GM23338 (cell line): ENCODE results near the gene SARDH. TPM values are rescaled to one million over a fixed set of nuclear protein-coding genes. Genes with fewer than 3 reads are reported as not detected.

Experiments used
- ATAC-seq: fragments of 200-7000 bp; cut with Tn5 transposase; 3 replicates; pipeline ENCODE4 v1.9.1; 2020
- DNase-seq: peaks from one replicate; pipeline ENCODE4 v3.0.0-alpha.2; 2015; ENCODE audit warnings: low spot score
- H2AFZ ChIP-seq: fragments of 200-600 bp; sonication (generic); 2 replicates; pipeline ENCODE4 v1.8.0; 2016; ENCODE audit warnings: antibody characterized with exemption, mild to moderate bottlenecking, moderate library complexity
- H3F3A ChIP-seq: fragments of 200-600 bp; sonication (generic); replicated peaks from 2 replicates; pipeline ENCODE4 v1.8.0; 2017; ENCODE audit warnings: antibody characterized with exemption, mixed run types, low read depth
- H3K27ac ChIP-seq: fragments of 200-600 bp; sonication (generic); 2 replicates; pipeline ENCODE4 v1.6.1; 2016; ENCODE audit warnings: low read depth
- H3K27me3 ChIP-seq: fragments of 200-600 bp; sonication (generic); 2 replicates; pipeline ENCODE4 v1.8.0; 2016; ENCODE audit warnings: mild to moderate bottlenecking, mixed run types, moderate library complexity; ENCODE audit not compliant: insufficient read depth
- H3K36me3 ChIP-seq: fragments of 200-600 bp; sonication (generic); 2 replicates; pipeline ENCODE4 v1.8.0; 2016; ENCODE audit warnings: mild to moderate bottlenecking; ENCODE audit not compliant: insufficient read depth
- H3K4me1 ChIP-seq: fragments of 200-600 bp; sonication (generic); 2 replicates; pipeline ENCODE4 v1.8.0; 2016; ENCODE audit warnings: mild to moderate bottlenecking, moderate library complexity; ENCODE audit not compliant: insufficient read depth
- H3K4me2 ChIP-seq: fragments of 200-600 bp; sonication (generic); 2 replicates; pipeline ENCODE4 v1.7.1; 2017; ENCODE audit warnings: mixed run types
- H3K4me3 ChIP-seq: fragments of 200-600 bp; sonication (generic); 2 replicates; pipeline ENCODE4 v1.6.1; 2016; ENCODE audit warnings: mixed run types
- H3K79me2 ChIP-seq: fragments of 200-600 bp; sonication (generic); replicated peaks from 2 replicates; pipeline ENCODE4 v1.8.0; 2017; ENCODE audit warnings: mild to moderate bottlenecking; ENCODE audit not compliant: insufficient read depth
- H3K9me2 ChIP-seq: fragments of 200-600 bp; sonication (generic); 2 replicates; pipeline ENCODE4 v1.8.0; 2017; ENCODE audit not compliant: insufficient read depth
- H4K20me1 ChIP-seq: fragments of 200-600 bp; sonication (generic); replicated peaks from 2 replicates; pipeline ENCODE4 v1.8.0; 2017; ENCODE audit warnings: mild to moderate bottlenecking; ENCODE audit not compliant: insufficient read depth
- H3K27ac Mint-ChIP-seq: 2 replicates; pipeline ENCODE4 v1.8.0; 2020; ENCODE audit warnings: inconsistent platforms, mild to moderate bottlenecking, moderate library complexity, mixed read lengths
- H3K27me3 Mint-ChIP-seq: 3 replicates; pipeline ENCODE4 v1.8.0; 2022; ENCODE audit warnings: low read depth, mild to moderate bottlenecking, moderate library complexity, mixed read lengths, inconsistent platforms; ENCODE audit not compliant: insufficient read depth, poor library complexity
- H3K36me3 Mint-ChIP-seq: 3 replicates; pipeline ENCODE4 v1.8.0; 2021; ENCODE audit warnings: low read depth, mild to moderate bottlenecking, inconsistent platforms, moderate library complexity, mixed read lengths
- H3K4me1 Mint-ChIP-seq: 3 replicates; pipeline ENCODE4 v1.8.0; 2020; ENCODE audit warnings: mild to moderate bottlenecking, inconsistent platforms, mixed read lengths
- H3K4me3 Mint-ChIP-seq: 3 replicates; pipeline ENCODE4 v1.8.0; 2021; ENCODE audit warnings: moderate library complexity, mild to moderate bottlenecking, inconsistent platforms, mixed read lengths
- H3K9me3 Mint-ChIP-seq: 3 replicates; pipeline ENCODE4 v1.8.0; 2020; ENCODE audit warnings: moderate library complexity, mild to moderate bottlenecking, inconsistent platforms, mixed read lengths
- CREB1 ChIP-seq: fragments of 250-450 bp; sonication (Bioruptor Pico); IDR thresholded peaks from 2 replicates; pipeline ENCODE4 v1.5.0; 2020; ENCODE audit warnings: low read depth, mild to moderate bottlenecking, moderate library complexity
- EZH2 ChIP-seq: fragments of 200-600 bp; sonication (generic); IDR thresholded peaks from one replicate; pipeline ENCODE4 v1.8.0; 2017; ENCODE audit warnings: antibody characterized with exemption, mild to moderate bottlenecking, low read depth; ENCODE audit not compliant: unreplicated experiment
- EZH2phosphoT487 ChIP-seq: fragments of 200-600 bp; sonication (generic); IDR thresholded peaks from one replicate; pipeline ENCODE4 v1.8.1; 2018; ENCODE audit warnings: antibody characterized with exemption; ENCODE audit not compliant: unreplicated experiment
- JUNB ChIP-seq: IDR thresholded peaks from one replicate; pipeline ENCODE4 v1.6.1; 2016; ENCODE audit warnings: antibody characterized with exemption; ENCODE audit not compliant: unreplicated experiment
- NANOG ChIP-seq: IDR thresholded peaks from 2 replicates; pipeline ENCODE4 v1.6.1; 2016; ENCODE audit warnings: antibody characterized with exemption, borderline replicate concordance
- POLR2AphosphoS5 ChIP-seq: IDR thresholded peaks from 2 replicates; pipeline ENCODE4 v1.6.1; 2016; ENCODE audit warnings: antibody characterized with exemption, low read depth
- STAT1 ChIP-seq: IDR thresholded peaks from one replicate; pipeline ENCODE4 v1.6.1; 2016; ENCODE audit warnings: antibody characterized with exemption; ENCODE audit not compliant: unreplicated experiment
- ZNF114 ChIP-seq: fragments of 250-450 bp; sonication (Bioruptor Pico); IDR thresholded peaks from 2 replicates; pipeline ENCODE4 v1.5.0; 2020; ENCODE audit warnings: mild to moderate bottlenecking, moderate library complexity
- ZNF331 ChIP-seq: fragments of 250-450 bp; sonication (Bioruptor Pico); IDR thresholded peaks from 2 replicates; pipeline ENCODE4 v1.5.0; 2020; ENCODE audit warnings: low read depth, mild to moderate bottlenecking, moderate library complexity
- polyA plus RNA-seq: library from polyadenylated mRNA; unstranded; fragments of >200 nt; fragmentation: Nextera tagmentation; extraction: Ambion mirVana; gene quantifications from 2 replicates; pipeline ENCODE4 v1.2.1, GENCODE V29; 2016
- total RNA-seq: library from RNA; depleted of rRNA; stranded (reverse); fragments of >200 nt; shearing (Covaris generic); gene quantifications from 2 replicates; pipeline ENCODE4 v1.2.3, GENCODE V29; 2014
- TF ChIP-seq, protein P1 (sequence below), 2 experiments: fragments of 200-600 bp in 1 of 2; sonication (generic) in 1 of 2; conservative IDR thresholded peaks; 2 replicates each; pipeline versions ENCODE4 v1.5.1 to v1.6.1; 2016 to 2017; ENCODE audit warnings: antibody characterized with exemption in 2 of 2, low read depth in 2 of 2, mild to moderate bottlenecking in 2 of 2, moderate library complexity in 1 of 2
- TF ChIP-seq, protein P2 (sequence below): fragments of 250-450 bp; sonication (Bioruptor Pico); IDR thresholded peaks from 2 replicates; pipeline ENCODE4 v1.5.0; 2020; ENCODE audit warnings: mild to moderate bottlenecking, moderate library complexity
- TF ChIP-seq, protein P3 (sequence below): IDR thresholded peaks from 2 replicates; pipeline ENCODE4 v1.6.1; 2016; ENCODE audit warnings: antibody characterized with exemption
- TF ChIP-seq, protein P4 (sequence below): IDR thresholded peaks from one replicate; pipeline ENCODE4 v1.6.1; 2018; ENCODE audit warnings: antibody characterized with exemption; ENCODE audit not compliant: unreplicated experiment

The SARDH gene
- total and polyA plus RNA-seq, 2 experiments from 2014 or later, result 2.8 to 10.4 TPM

DNA sequence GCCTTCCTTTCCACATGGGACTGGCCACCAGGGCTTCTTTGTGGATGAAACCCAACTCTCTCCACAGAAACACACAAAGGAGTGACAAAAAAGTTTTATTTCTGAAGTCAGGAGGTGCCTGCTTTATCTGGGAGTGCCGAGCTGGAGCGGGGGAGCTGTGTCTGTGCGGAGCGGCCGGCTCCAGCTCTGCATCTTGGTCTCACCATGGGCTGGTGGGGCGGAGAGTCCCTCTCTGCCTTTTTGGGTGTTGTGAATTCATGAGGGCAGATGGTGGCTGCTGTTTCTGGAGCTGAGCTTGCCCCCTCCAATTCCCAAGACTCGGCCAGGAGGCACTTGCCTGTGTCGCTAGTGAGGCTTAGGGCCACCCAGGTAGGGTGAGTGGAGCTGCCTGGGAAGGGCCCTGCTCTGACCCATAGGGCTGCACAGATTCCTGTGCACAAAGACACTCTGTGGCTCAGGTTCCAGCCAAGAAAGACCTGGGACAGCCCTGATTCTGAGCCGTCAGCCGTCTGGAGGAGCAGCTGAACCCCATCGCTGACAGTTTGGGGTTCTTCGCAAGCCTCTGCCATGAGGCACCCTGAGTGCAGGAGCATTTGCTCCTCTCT is 100.6 kb downstream of the SARDH start:
- H4K20me1 ChIP-seq, result no peaks in the 10 kb centered on the region
- TF ChIP-seq, protein P1, sequence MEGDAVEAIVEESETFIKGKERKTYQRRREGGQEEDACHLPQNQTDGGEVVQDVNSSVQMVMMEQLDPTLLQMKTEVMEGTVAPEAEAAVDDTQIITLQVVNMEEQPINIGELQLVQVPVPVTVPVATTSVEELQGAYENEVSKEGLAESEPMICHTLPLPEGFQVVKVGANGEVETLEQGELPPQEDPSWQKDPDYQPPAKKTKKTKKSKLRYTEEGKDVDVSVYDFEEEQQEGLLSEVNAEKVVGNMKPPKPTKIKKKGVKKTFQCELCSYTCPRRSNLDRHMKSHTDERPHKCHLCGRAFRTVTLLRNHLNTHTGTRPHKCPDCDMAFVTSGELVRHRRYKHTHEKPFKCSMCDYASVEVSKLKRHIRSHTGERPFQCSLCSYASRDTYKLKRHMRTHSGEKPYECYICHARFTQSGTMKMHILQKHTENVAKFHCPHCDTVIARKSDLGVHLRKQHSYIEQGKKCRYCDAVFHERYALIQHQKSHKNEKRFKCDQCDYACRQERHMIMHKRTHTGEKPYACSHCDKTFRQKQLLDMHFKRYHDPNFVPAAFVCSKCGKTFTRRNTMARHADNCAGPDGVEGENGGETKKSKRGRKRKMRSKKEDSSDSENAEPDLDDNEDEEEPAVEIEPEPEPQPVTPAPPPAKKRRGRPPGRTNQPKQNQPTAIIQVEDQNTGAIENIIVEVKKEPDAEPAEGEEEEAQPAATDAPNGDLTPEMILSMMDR (conservative IDR thresholded peaks at IDR 0.05; ENCODE audit: low read depth in 2 of 2), result no peak
- TF ChIP-seq ZNF114 (no peak), POLR2AphosphoS5 (no peak), ZNF331 (CRISPR knock-in tag) (no peak), EZH2phosphoT487 (no peak), CREB1 (CRISPR knock-in tag) (no peak), EZH2 (no peak), NANOG (no peak), STAT1 (no peak), JUNB (no peak)
- TF ChIP-seq, protein P2, sequence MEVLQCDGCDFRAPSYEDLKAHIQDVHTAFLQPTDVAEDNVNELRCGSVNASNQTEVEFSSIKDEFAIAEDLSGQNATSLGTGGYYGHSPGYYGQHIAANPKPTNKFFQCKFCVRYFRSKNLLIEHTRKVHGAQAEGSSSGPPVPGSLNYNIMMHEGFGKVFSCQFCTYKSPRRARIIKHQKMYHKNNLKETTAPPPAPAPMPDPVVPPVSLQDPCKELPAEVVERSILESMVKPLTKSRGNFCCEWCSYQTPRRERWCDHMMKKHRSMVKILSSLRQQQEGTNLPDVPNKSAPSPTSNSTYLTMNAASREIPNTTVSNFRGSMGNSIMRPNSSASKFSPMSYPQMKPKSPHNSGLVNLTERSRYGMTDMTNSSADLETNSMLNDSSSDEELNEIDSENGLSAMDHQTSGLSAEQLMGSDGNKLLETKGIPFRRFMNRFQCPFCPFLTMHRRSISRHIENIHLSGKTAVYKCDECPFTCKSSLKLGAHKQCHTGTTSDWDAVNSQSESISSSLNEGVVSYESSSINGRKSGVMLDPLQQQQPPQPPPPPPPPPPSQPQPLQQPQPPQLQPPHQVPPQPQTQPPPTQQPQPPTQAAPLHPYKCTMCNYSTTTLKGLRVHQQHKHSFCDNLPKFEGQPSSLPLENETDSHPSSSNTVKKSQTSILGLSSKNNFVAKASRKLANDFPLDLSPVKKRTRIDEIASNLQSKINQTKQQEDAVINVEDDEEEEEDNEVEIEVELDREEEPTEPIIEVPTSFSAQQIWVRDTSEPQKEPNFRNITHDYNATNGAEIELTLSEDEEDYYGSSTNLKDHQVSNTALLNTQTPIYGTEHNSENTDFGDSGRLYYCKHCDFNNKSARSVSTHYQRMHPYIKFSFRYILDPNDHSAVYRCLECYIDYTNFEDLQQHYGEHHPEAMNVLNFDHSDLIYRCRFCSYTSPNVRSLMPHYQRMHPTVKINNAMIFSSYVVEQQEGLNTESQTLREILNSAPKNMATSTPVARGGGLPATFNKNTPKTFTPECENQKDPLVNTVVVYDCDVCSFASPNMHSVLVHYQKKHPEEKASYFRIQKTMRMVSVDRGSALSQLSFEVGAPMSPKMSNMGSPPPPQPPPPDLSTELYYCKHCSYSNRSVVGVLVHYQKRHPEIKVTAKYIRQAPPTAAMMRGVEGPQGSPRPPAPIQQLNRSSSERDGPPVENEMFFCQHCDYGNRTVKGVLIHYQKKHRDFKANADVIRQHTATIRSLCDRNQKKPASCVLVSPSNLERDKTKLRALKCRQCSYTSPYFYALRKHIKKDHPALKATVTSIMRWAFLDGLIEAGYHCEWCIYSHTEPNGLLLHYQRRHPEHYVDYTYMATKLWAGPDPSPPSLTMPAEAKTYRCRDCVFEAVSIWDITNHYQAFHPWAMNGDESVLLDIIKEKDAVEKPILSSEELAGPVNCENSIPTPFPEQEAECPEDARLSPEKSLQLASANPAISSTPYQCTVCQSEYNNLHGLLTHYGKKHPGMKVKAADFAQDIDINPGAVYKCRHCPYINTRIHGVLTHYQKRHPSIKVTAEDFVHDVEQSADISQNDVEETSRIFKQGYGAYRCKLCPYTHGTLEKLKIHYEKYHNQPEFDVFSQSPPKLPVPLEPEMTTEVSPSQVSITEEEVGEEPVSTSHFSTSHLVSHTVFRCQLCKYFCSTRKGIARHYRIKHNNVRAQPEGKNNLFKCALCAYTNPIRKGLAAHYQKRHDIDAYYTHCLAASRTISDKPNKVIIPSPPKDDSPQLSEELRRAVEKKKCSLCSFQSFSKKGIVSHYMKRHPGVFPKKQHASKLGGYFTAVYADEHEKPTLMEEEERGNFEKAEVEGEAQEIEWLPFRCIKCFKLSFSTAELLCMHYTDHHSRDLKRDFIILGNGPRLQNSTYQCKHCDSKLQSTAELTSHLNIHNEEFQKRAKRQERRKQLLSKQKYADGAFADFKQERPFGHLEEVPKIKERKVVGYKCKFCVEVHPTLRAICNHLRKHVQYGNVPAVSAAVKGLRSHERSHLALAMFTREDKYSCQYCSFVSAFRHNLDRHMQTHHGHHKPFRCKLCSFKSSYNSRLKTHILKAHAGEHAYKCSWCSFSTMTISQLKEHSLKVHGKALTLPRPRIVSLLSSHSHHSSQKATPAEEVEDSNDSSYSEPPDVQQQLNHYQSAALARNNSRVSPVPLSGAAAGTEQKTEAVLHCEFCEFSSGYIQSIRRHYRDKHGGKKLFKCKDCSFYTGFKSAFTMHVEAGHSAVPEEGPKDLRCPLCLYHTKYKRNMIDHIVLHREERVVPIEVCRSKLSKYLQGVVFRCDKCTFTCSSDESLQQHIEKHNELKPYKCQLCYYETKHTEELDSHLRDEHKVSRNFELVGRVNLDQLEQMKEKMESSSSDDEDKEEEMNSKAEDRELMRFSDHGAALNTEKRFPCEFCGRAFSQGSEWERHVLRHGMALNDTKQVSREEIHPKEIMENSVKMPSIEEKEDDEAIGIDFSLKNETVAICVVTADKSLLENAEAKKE (CRISPR knock-in tag), result no peak
- TF ChIP-seq, protein P3, sequence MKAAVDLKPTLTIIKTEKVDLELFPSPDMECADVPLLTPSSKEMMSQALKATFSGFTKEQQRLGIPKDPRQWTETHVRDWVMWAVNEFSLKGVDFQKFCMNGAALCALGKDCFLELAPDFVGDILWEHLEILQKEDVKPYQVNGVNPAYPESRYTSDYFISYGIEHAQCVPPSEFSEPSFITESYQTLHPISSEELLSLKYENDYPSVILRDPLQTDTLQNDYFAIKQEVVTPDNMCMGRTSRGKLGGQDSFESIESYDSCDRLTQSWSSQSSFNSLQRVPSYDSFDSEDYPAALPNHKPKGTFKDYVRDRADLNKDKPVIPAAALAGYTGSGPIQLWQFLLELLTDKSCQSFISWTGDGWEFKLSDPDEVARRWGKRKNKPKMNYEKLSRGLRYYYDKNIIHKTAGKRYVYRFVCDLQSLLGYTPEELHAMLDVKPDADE, result no peak
- TF ChIP-seq, protein P4, sequence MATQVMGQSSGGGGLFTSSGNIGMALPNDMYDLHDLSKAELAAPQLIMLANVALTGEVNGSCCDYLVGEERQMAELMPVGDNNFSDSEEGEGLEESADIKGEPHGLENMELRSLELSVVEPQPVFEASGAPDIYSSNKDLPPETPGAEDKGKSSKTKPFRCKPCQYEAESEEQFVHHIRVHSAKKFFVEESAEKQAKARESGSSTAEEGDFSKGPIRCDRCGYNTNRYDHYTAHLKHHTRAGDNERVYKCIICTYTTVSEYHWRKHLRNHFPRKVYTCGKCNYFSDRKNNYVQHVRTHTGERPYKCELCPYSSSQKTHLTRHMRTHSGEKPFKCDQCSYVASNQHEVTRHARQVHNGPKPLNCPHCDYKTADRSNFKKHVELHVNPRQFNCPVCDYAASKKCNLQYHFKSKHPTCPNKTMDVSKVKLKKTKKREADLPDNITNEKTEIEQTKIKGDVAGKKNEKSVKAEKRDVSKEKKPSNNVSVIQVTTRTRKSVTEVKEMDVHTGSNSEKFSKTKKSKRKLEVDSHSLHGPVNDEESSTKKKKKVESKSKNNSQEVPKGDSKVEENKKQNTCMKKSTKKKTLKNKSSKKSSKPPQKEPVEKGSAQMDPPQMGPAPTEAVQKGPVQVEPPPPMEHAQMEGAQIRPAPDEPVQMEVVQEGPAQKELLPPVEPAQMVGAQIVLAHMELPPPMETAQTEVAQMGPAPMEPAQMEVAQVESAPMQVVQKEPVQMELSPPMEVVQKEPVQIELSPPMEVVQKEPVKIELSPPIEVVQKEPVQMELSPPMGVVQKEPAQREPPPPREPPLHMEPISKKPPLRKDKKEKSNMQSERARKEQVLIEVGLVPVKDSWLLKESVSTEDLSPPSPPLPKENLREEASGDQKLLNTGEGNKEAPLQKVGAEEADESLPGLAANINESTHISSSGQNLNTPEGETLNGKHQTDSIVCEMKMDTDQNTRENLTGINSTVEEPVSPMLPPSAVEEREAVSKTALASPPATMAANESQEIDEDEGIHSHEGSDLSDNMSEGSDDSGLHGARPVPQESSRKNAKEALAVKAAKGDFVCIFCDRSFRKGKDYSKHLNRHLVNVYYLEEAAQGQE, result no peak
- H3K4me1 Mint-ChIP-seq, result peaks cover 45% of the 10 kb centered on the region
- H3K4me1 ChIP-seq, result peaks cover 19% of the 10 kb centered on the region
- H3K4me2 ChIP-seq, result peak overlapping the region; percentile 42; the same call in 1 of the 2 replicates
- H3K4me3 ChIP-seq, result no peak overlapping the region
- no peaks in the 10 kb centered on the region for H3K27me3 ChIP-seq
- no peaks in the 10 kb centered on the region; the same call in 2 of the 3 replicates for H3K36me3 Mint-ChIP-seq
- no peak overlapping the region for H3K27ac Mint-ChIP-seq
- no peaks in the 10 kb centered on the region for H3F3A ChIP-seq
- no peak overlapping the region for H3K4me3 Mint-ChIP-seq
- H3K9me2 ChIP-seq, result no peaks in the 10 kb centered on the region
- no peaks in the 10 kb centered on the region for H3K36me3 ChIP-seq
- DNase-seq (no peak), ATAC-seq (peak; percentile 61)
- no peaks in the 10 kb centered on the region for H3K79me2 ChIP-seq
- H3K27ac ChIP-seq, result no peak overlapping the region
- peak overlapping the region; percentile 86 for H2AFZ ChIP-seq
- no peaks in the 10 kb centered on the region for H3K9me3 Mint-ChIP-seq
- peaks cover 20% of the 10 kb centered on the region for H3K27me3 Mint-ChIP-seq
